Uterus (tissue), 2 donors: ENCODE measurements around the gene CRABP2.

Experiments
- CTCF ChIP-seq, 4 experiments: fragments of 200-600 bp in 2 of 4; fragments of 450-650 bp in 2 of 4; sonication (generic) in 2 of 4; IDR thresholded peaks; one replicate each; pipeline ENCODE4 v1.5.1; 2016 to 2019; ENCODE audit warnings: antibody characterized with exemption in 4 of 4, mild to moderate bottlenecking in 2 of 4, moderate library complexity in 1 of 4
- POLR2A ChIP-seq, 2 donors: fragments of 450-650 bp; IDR thresholded peaks; one replicate each; pipeline ENCODE4 v1.6.1; 2016; ENCODE audit warnings: antibody characterized with exemption in 2 of 2, mild to moderate bottlenecking in 1 of 2, moderate library complexity in 1 of 2

DNA sequence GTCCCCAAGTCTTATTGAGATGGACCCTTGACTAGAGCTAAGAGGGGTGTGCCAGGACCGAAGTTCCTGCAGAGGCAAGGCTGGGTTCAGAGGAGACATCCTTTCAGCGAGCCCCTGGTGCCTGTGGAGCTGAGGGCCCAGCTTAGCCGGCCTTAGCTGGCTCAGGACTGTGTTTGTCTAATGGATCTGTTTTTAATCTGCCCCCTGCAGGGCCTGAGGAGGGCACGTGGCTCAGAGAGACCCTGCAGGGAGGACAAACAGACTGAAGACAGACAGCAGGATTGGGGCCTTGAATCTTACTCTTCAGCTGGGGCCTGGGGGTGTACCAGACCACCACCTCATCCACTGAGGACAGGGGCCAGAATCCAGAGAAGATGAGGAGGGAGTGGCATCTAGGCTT is 1.6 kb downstream of the CRABP2 start:
- TF ChIP-seq CTCF (IDR thresholded peaks at IDR 0.05) (no peak), POLR2A (IDR thresholded peaks at IDR 0.05) (no peak)
